Thyroid gland (tissue), 4 donors: Measurements from ENCODE around the gene USP27X. TPM values are rescaled to one million over a fixed set of nuclear protein-coding genes. Genes with fewer than 3 reads are reported as not detected.

Source experiments
- DNase-seq, 2 donors: peaks; one replicate each; pipeline ENCODE4 v3.0.0-alpha.2; 2019
- H3K27ac ChIP-seq, 3 donors: fragments of 200-600 bp; sonication (generic); 1 replicate in 2 of 3; 2 replicates in 1 of 3; pipeline ENCODE4 v1.5.1; 2016 to 2019; ENCODE audit warnings: mild to moderate bottlenecking in 1 of 3, moderate library complexity in 1 of 3
- H3K27me3 ChIP-seq: fragments of 200-600 bp; sonication (generic); one replicate; pipeline ENCODE4 v1.5.1; 2019
- H3K36me3 ChIP-seq, 2 donors: fragments of 200-600 bp; sonication (generic); one replicate each; pipeline ENCODE4 v1.5.1; 2016 to 2019
- H3K4me1 ChIP-seq, 2 donors: fragments of 200-600 bp; sonication (generic); one replicate each; pipeline ENCODE4 v1.5.1; 2017 to 2019
- H3K4me3 ChIP-seq, 3 donors: fragments of 200-600 bp; sonication (generic); replicated peaks in 1 of 3; 1 replicate in 2 of 3; 2 replicates in 1 of 3; pipeline ENCODE4 v1.5.1; 2016; ENCODE audit warnings: mild to moderate bottlenecking in 1 of 3
- H3K9me3 ChIP-seq: fragments of 200-600 bp; sonication (generic); one replicate; pipeline ENCODE4 v1.5.1; 2017
- POLR2A ChIP-seq, 2 donors: fragments of 450-650 bp; IDR thresholded peaks; one replicate each; pipeline ENCODE4 v1.6.1; 2017; ENCODE audit warnings: antibody characterized with exemption in 2 of 2, mild to moderate bottlenecking in 2 of 2, moderate library complexity in 1 of 2
- WGBS, 2 donors: methylation state at CpG; one replicate each; pipeline ENCODE4 v1.1.5; 2017; 5-methylcytosine and 5-hydroxymethylcytosine counted together
- intact Hi-C: fragments of 100-400 bp; cut with DNase I; formaldehyde crosslinking; loops from one replicate; pipeline ENCODE4 v1.15.1; 2023
- total RNA-seq, 4 donors: library from RNA; depleted of rRNA; stranded (reverse); fragments of >200 nt; gene quantifications; one replicate each; pipeline ENCODE4 v1.2.3, GENCODE V29; 2016
- TF ChIP-seq, protein P1 (sequence below), 6 experiments: fragments of 200-600 bp in 3 of 6; fragments of 450-650 bp in 3 of 6; sonication (generic) in 3 of 6; IDR thresholded peaks; one replicate each; pipeline ENCODE4 v1.5.1; 2016 to 2019; ENCODE audit warnings: antibody characterized with exemption in 6 of 6, mild to moderate bottlenecking in 2 of 6, inconsistent platforms in 1 of 6, moderate library complexity in 1 of 6

The USP27X gene
- total RNA-seq = 1 to 10 TPM; 2.3 to 4.6 (median 2.8) TPM

GRCh38 chrX:49878834-49879655, at the start of gene USP27X:
TSS of gene USP27X (plus strand) at chrX:49879484. CDS start at chrX:49880308, 824 bp downstream.
- Histone ChIP-seq H3K9me3 (no peaks in the 10 kb centered on the region), H3K27me3 (no peaks in the 10 kb centered on the region), H3K36me3 (no peaks in the 10 kb centered on the region), H3K4me1 (peaks cover 0 to 5% of the 10 kb centered on the region in 2 donors), H3K27ac (peak within 1 kb of the TSS; percentile 72 to 78 (median 77)), H3K4me3 (peak within 1 kb of the TSS in 2 of 3 donors; percentile 27 to 46)
- DNase-seq = peak; percentile 77 to 80
- peak in 1 of 2 donors; percentile 69 for TF ChIP-seq POLR2A (IDR thresholded peaks at IDR 0.05)
- TF ChIP-seq, protein P1, sequence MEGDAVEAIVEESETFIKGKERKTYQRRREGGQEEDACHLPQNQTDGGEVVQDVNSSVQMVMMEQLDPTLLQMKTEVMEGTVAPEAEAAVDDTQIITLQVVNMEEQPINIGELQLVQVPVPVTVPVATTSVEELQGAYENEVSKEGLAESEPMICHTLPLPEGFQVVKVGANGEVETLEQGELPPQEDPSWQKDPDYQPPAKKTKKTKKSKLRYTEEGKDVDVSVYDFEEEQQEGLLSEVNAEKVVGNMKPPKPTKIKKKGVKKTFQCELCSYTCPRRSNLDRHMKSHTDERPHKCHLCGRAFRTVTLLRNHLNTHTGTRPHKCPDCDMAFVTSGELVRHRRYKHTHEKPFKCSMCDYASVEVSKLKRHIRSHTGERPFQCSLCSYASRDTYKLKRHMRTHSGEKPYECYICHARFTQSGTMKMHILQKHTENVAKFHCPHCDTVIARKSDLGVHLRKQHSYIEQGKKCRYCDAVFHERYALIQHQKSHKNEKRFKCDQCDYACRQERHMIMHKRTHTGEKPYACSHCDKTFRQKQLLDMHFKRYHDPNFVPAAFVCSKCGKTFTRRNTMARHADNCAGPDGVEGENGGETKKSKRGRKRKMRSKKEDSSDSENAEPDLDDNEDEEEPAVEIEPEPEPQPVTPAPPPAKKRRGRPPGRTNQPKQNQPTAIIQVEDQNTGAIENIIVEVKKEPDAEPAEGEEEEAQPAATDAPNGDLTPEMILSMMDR (IDR thresholded peaks at IDR 0.05) = peak in 5 of 6 experiments; percentile 23 to 53 (median 45)
- intact Hi-C loops = no loop called here
- WGBS, 2 donors = 0 to 2% methylated on average over 11 to 20 of the region's 60 CpGs

DNA sequence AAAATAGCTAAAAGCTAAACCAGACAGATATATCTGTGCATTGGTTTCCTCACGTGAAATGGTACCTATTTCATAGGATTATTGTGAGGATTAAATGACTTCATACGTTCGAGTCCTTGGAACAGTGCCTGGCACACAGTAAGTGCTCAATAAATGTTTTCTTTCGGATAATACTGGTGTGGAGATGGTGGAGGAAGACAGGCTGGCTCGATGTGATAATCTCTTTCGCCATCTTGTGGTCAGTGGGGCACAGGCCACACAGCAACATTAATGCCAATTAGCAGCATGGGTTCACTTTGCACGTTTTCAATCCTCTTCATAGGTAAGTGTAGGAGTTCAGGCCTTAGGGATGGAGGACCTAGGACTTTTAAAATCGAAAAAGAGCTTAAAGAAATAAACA, 40.9 kb upstream of the USP27X start:
- H3K36me3 ChIP-seq = no peaks in the 10 kb centered on the region
- no peak overlapping the region for H3K4me3 ChIP-seq
- intact Hi-C loops = no loop called here
- H3K9me3 ChIP-seq = no peaks in the 10 kb centered on the region
- no peaks in the 10 kb centered on the region for H3K27me3 ChIP-seq
- TF ChIP-seq, protein P1 (IDR thresholded peaks at IDR 0.05) = peak in 5 of 6 experiments; percentile 25 to 53 (median 46)
- TF ChIP-seq POLR2A (IDR thresholded peaks at IDR 0.05) = no peak
- H3K27ac ChIP-seq = no peak overlapping the region
- peak; percentile 6 to 11 for DNase-seq
- H3K4me1 ChIP-seq = no peaks in the 10 kb centered on the region
- WGBS, 2 donors = 7 to 13% methylated on average over 8 of the region's 8 CpGs

DNA sequence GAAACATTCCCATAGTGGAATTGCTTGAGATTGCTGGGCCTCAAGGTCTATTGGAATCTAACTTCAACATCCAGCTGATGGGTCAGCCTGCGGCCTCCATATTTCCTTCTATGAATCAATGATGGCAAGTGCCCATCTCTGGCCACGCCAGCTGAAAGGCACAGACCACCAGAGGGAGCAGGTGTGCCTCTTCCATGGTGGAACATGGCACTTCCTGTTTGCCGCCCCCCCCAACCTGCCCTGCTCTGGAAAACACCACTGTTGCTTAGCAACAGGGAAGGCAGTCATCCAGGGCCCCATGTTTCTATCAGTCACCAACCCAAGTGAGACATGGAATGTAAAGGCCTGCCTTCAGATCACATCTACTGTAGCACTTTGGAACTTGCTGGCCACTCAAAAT, 38.6 kb upstream of the USP27X start:
- intact Hi-C loops = no loop called here
- DNase-seq = peak; percentile 70 to 76
- TF ChIP-seq, protein P1 (IDR thresholded peaks at IDR 0.05) = peak in 4 of 6 experiments; percentile 29 to 48 (median 34)
- no peak for TF ChIP-seq POLR2A (IDR thresholded peaks at IDR 0.05)
- Histone ChIP-seq H3K4me1 (no peaks in the 10 kb centered on the region), H3K27ac (no peak overlapping the region), H3K36me3 (no peaks in the 10 kb centered on the region), H3K27me3 (no peaks in the 10 kb centered on the region), H3K4me3 (no peak overlapping the region), H3K9me3 (no peaks in the 10 kb centered on the region)
- 38 to 50% methylated on average over 1 to 3 of the region's 3 CpGs for WGBS, 2 donors

DNA sequence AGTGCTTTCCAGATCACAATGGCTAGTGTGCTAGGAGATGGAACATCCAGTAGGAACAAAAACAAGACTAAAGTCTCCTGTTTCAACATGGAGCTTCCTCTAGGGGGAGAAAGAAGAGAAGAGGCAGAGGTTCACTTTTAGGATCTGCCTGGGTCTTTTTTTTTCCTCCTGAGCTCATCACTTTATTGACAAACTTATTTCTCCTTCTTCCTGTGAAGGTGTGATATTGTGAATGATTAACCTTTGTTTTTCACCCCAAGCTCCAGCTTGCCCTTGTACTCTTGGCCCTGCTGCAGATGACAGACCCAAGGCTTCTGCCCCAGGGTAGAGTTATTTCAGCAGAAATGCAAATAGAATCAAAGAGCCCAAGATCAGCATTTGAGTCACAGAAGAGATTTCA, 36.7 kb upstream of the USP27X start:
- no peak for TF ChIP-seq POLR2A (IDR thresholded peaks at IDR 0.05)
- TF ChIP-seq, protein P1 (IDR thresholded peaks at IDR 0.05) = no peak
- H3K4me3 ChIP-seq = no peak overlapping the region
- intact Hi-C loops = no loop called here

GRCh38 chrX:49844611-49845010, 34.7 kb upstream of the USP27X start:
- Histone ChIP-seq H3K9me3 (no peaks in the 10 kb centered on the region), H3K27ac (no peak overlapping the region), H3K36me3 (no peaks in the 10 kb centered on the region), H3K4me1 (no peaks in the 10 kb centered on the region), H3K27me3 (no peaks in the 10 kb centered on the region), H3K4me3 (no peak overlapping the region)
- TF ChIP-seq POLR2A (IDR thresholded peaks at IDR 0.05) = no peak
- TF ChIP-seq, protein P1 (IDR thresholded peaks at IDR 0.05) = no peak
- intact Hi-C loops = no loop called here
- DNase-seq = no peak
- 79 to 82% methylated on average over 8 of the region's 8 CpGs for WGBS, 2 donors

More for the DNA sequence above, 36.7 kb upstream of the USP27X start:
- no peak for DNase-seq
- Histone ChIP-seq H3K27ac (no peak overlapping the region), H3K36me3 (no peaks in the 10 kb centered on the region), H3K9me3 (no peaks in the 10 kb centered on the region), H3K4me1 (no peaks in the 10 kb centered on the region), H3K27me3 (no peaks in the 10 kb centered on the region)
